ENCODE measurements around the gene CPLX3.

GRCh38 chr15:74808840-74809229 is 17.6 kb upstream of the CPLX3 start:
- TF ChIP-seq, protein P1, sequence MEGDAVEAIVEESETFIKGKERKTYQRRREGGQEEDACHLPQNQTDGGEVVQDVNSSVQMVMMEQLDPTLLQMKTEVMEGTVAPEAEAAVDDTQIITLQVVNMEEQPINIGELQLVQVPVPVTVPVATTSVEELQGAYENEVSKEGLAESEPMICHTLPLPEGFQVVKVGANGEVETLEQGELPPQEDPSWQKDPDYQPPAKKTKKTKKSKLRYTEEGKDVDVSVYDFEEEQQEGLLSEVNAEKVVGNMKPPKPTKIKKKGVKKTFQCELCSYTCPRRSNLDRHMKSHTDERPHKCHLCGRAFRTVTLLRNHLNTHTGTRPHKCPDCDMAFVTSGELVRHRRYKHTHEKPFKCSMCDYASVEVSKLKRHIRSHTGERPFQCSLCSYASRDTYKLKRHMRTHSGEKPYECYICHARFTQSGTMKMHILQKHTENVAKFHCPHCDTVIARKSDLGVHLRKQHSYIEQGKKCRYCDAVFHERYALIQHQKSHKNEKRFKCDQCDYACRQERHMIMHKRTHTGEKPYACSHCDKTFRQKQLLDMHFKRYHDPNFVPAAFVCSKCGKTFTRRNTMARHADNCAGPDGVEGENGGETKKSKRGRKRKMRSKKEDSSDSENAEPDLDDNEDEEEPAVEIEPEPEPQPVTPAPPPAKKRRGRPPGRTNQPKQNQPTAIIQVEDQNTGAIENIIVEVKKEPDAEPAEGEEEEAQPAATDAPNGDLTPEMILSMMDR (conservative IDR thresholded peaks at IDR 0.05; ENCODE audit: low read length) = peak; percentile 30; the same call in 1 of the 2 replicates
- no peak for TF ChIP-seq EZH2phosphoT487 (IDR thresholded peaks at IDR 0.05; ENCODE audit: borderline replicate concordance)

Measured in Loucy (cell line).